Measurements from ENCODE around the gene SMG5. TPM values are rescaled to one million over a fixed set of nuclear protein-coding genes. Genes with fewer than 3 reads are reported as not detected.

Gene SMG5
- total RNA-seq, 2 donors from 2014 or later = 65.2 to 107 TPM

DNA sequence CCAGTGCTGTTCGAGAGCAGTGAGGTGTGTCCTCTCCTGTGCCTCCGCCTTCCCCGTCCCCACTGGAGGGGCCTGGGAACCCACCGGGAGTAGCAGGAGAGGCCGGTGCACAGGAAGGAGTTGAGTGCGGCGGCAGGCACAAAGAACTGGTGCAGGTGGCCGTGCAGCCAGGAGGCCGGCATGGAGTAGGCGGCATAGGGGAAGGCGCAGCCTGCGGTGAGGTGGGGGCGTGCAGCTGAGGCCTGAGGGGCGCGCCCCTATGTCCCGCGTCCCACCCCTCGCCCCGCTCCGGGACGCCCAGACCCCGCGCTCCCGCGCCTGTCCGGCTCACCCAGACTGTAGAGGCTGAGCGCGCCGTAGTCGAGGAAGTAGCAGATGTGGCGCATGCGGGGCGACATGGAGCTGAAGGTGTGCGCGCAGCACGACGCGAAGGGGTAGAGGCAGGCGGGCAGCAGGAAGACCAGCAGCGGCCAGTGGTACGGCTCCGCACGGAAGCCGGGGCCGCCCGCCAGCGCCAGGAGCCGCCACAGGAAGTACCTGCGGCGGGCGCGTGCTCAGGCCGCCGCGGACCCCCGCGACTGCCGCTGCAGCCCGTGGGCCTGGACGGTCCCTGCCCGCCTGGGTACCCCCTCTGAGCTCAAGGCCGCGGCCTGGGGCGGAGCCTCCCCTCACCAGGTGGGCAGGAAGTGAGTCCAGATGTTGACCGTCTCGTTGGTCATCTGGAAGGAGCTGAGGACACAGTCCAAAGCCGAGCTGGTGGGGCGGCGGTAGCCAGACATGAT, 37.0 kb downstream of the SMG5 start:
- peaks cover 9% of the 10 kb centered on the region for H3K4me1 ChIP-seq
- H3K27ac ChIP-seq = no peak overlapping the region
- intact Hi-C loops (cut with DNase I) = no loop called here
- DNase-seq = peak; percentile 29
- no peak for TF ChIP-seq CTCF (IDR thresholded peaks at IDR 0.05)
- no peaks in the 10 kb centered on the region for H3K9me3 ChIP-seq
- H3K36me3 ChIP-seq = no peaks in the 10 kb centered on the region
- peak overlapping the region; percentile 31 for H3K4me3 ChIP-seq
- H3K27me3 ChIP-seq = peaks cover 13% of the 10 kb centered on the region
- peak overlapping the region; percentile 5 to 56 for H3K9ac ChIP-seq (ENCODE audit: low read depth in 2 of 2, low read length in 2 of 2)

DNA sequence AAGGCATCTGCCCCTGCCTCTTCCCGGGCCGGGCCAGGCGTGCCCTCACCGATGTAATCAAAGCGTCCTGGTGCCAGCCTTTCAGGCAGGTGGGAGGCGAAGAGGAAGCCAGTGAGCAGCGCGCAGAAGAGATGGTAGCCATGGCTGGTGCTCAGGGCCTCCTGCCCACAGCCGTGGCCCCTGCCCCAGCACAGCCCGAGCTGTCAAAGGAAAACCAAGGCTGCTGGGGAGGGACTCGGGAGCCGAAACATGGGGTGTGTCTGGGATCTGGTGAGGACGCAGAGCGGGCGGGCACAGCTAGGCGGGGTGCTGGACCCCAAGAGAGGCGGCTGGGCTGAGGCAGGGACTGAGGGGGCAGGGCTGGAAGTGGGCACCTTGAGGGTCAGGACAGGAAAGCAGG, 37.9 kb downstream of the SMG5 start:
- Histone ChIP-seq H3K27me3 (peaks cover 13% of the 10 kb centered on the region), H3K9me3 (no peaks in the 10 kb centered on the region), H3K9ac (ENCODE audit: low read depth in 2 of 2, low read length in 2 of 2) (no peak overlapping the region), H3K4me3 (no peak overlapping the region), H3K27ac (no peak overlapping the region), H3K4me1 (peaks cover 9% of the 10 kb centered on the region), H3K36me3 (no peaks in the 10 kb centered on the region)
- intact Hi-C loops (cut with DNase I) = no loop called here
- no peak for DNase-seq
- no peak for TF ChIP-seq CTCF (IDR thresholded peaks at IDR 0.05)

GRCh38 chr1:156244126-156244525, 38.5 kb downstream of the SMG5 start:
- Histone ChIP-seq H3K27ac (no peak overlapping the region), H3K9me3 (no peaks in the 10 kb centered on the region), H3K4me1 (peaks cover 9% of the 10 kb centered on the region), H3K4me3 (no peak overlapping the region), H3K27me3 (peaks cover 13% of the 10 kb centered on the region), H3K9ac (ENCODE audit: low read depth in 2 of 2, low read length in 2 of 2) (no peak overlapping the region), H3K36me3 (no peaks in the 10 kb centered on the region)
- DNase-seq = no peak
- intact Hi-C loops (cut with DNase I) = no loop called here
- no peak for TF ChIP-seq CTCF (IDR thresholded peaks at IDR 0.05)

GRCh38 chr1:156242738-156243137, 39.9 kb downstream of the SMG5 start:
- H3K4me3 ChIP-seq = no peak overlapping the region

DNA sequence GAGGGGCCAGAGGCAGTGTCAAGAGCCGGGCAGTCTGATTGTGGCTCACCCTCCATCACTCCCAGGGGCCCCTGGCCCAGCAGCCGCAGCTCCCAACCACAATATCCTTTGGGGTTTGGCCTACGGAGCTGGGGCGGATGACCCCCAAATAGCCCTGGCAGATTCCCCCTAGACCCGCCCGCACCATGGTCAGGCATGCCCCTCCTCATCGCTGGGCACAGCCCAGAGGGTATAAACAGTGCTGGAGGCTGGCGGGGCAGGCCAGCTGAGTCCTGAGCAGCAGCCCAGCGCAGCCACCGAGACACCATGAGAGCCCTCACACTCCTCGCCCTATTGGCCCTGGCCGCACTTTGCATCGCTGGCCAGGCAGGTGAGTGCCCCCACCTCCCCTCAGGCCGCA, 40.7 kb downstream of the SMG5 start, which contains the start of gene BGLAP:
BGLAP (plus strand) TSS at position 259 of the 400 bp plus-strand sequence; CDS start at position 307, 48 bp downstream.
- intact Hi-C loops (cut with DNase I) = no loop called here
- no peak for TF ChIP-seq CTCF (IDR thresholded peaks at IDR 0.05)
- Histone ChIP-seq H3K9ac (ENCODE audit: low read depth in 2 of 2, low read length in 2 of 2) (no peak within 1 kb of the TSS), H3K4me1 (peaks cover 9% of the 10 kb centered on the region), H3K4me3 (no peak within 1 kb of the TSS), H3K27me3 (peaks cover 13% of the 10 kb centered on the region), H3K27ac (no peak within 1 kb of the TSS), H3K9me3 (no peaks in the 10 kb centered on the region), H3K36me3 (no peaks in the 10 kb centered on the region)
- no peak for DNase-seq

More at GRCh38 chr1:156242738-156243137, 39.9 kb downstream of the SMG5 start:
- intact Hi-C loops (cut with DNase I) = no loop called here
- Histone ChIP-seq H3K9ac (ENCODE audit: low read depth in 2 of 2, low read length in 2 of 2) (no peak overlapping the region), H3K27me3 (peaks cover 13% of the 10 kb centered on the region), H3K4me1 (peaks cover 9% of the 10 kb centered on the region), H3K36me3 (no peaks in the 10 kb centered on the region), H3K9me3 (no peaks in the 10 kb centered on the region), H3K27ac (no peak overlapping the region)
- no peak for TF ChIP-seq CTCF (IDR thresholded peaks at IDR 0.05)
- no peak for DNase-seq
